ENCODE data around the gene RNU6-9. TPM values are rescaled to one million over a fixed set of nuclear protein-coding genes. Genes with fewer than 3 reads are reported as not detected.
A peak's percentile ranks its signal among the peaks of the same experiment; 100 is the strongest.

The RNU6-9 gene
- polyA plus RNA-seq, 10 donors, result not detected

GRCh38 chr19:932648-933552 is 39.6 kb downstream of the RNU6-9 start:
- peak in 2 of 3 donors; percentile 76 to 84 for DNase-seq

- DNase-seq, result no peak
Measured at GRCh38 chr19:933553-933882, 40.2 kb downstream of the RNU6-9 start.

- DNase-seq, result no peak
Measured at GRCh38 chr19:934197-934840, 41.0 kb downstream of the RNU6-9 start.

GRCh38 chr19:934865-935479 is 41.7 kb downstream of the RNU6-9 start:
- DNase-seq, result peak; percentile 77 to 93 (median 88)

GRCh38 chr19:936175-936546 is 42.9 kb downstream of the RNU6-9 start:
- no peak for DNase-seq

GRCh38 chr19:937259-937694 is 44.0 kb downstream of the RNU6-9 start:
- DNase-seq, result no peak

- no peak for DNase-seq
Measured at GRCh38 chr19:938233-938923, 45.1 kb downstream of the RNU6-9 start.

- DNase-seq, result no peak
Measured at GRCh38 chr19:939439-939838, 46.2 kb downstream of the RNU6-9 start.

GRCh38 chr19:939922-940321 is 46.6 kb downstream of the RNU6-9 start:
- DNase-seq, result no peak

GRCh38 chr19:940591-941291 is 47.5 kb downstream of the RNU6-9 start:
- no peak for DNase-seq

- no peak for DNase-seq
Measured at GRCh38 chr19:941292-942132, 48.2 kb downstream of the RNU6-9 start.

- DNase-seq, result no peak
Measured at GRCh38 chr19:942133-942645, 48.9 kb downstream of the RNU6-9 start.

Other genes starting within 250 kb of the RNU6-9 start
- gene RNF126, start 230.3 kb upstream of the RNU6-9 start, polyA plus RNA-seq (ENCODE audit: insufficient read length in 10 of 10), result 10 to 100 TPM; 18.3 to 27.8 (median 21.7) TPM
- gene FSTL3, start 217.1 kb upstream of the RNU6-9 start, polyA plus RNA-seq (ENCODE audit: insufficient read length in 10 of 10), result 10 to 100 TPM; 10.7 to 19.2 (median 14.6) TPM
- under 1 TPM in 4 of 10 donors, not detected in 6; 0.19 to 0.35 (median 0.26) TPM for gene PRSS57, start 198.0 kb upstream of the RNU6-9 start, polyA plus RNA-seq (ENCODE audit: insufficient read length in 10 of 10)
- gene PALM, start 184.5 kb upstream of the RNU6-9 start, polyA plus RNA-seq (ENCODE audit: insufficient read length in 10 of 10), result 10 to 100 TPM; 18.5 to 53.6 (median 33.9) TPM
- gene MISP, start 142.4 kb upstream of the RNU6-9 start, polyA plus RNA-seq (ENCODE audit: insufficient read length in 10 of 10), result under 1 TPM in 9 of 10 donors, not detected in 1; 0.05 to 0.84 (median 0.17) TPM
- 100 to 1,000 TPM; 127 to 230 (median 138) TPM for gene PTBP1, start 96.0 kb upstream of the RNU6-9 start, polyA plus RNA-seq (ENCODE audit: insufficient read length in 10 of 10)
- 1 to 10 TPM in 1 of 10 donors, under 1 TPM in 9; 0.27 to 1.5 (median 0.68) TPM for gene PLPPR3, start 71.5 kb upstream of the RNU6-9 start, polyA plus RNA-seq (ENCODE audit: insufficient read length in 10 of 10)
- gene AZU1, start 65.6 kb upstream of the RNU6-9 start, polyA plus RNA-seq (ENCODE audit: insufficient read length in 10 of 10), result 1 to 10 TPM in 7 of 10 donors, under 1 TPM in 3; 0.35 to 3.0 (median 1.2) TPM
- gene PRTN3, start 52.5 kb upstream of the RNU6-9 start, polyA plus RNA-seq (ENCODE audit: insufficient read length in 10 of 10), result 1 to 10 TPM in 9 of 10 donors, under 1 TPM in 1; 0.89 to 6.4 (median 2.2) TPM
- gene ELANE, start 41.2 kb upstream of the RNU6-9 start, polyA plus RNA-seq (ENCODE audit: insufficient read length in 10 of 10), result 1 to 10 TPM in 1 of 10 donors, under 1 TPM in 9; 0.22 to 2.3 (median 0.60) TPM
- 1 to 10 TPM; 1.0 to 5.4 (median 1.9) TPM for gene CFD, start 33.8 kb upstream of the RNU6-9 start, polyA plus RNA-seq (ENCODE audit: insufficient read length in 10 of 10)
- gene MED16, start 297 bp upstream of the RNU6-9 start, polyA plus RNA-seq (ENCODE audit: insufficient read length in 10 of 10), result 10 to 100 TPM; 26.6 to 41.5 (median 33.6) TPM
- gene R3HDM4, start 19.7 kb downstream of the RNU6-9 start, polyA plus RNA-seq (ENCODE audit: insufficient read length in 10 of 10), result 10 to 100 TPM; 20.5 to 47.8 (median 30.2) TPM
- not detected for gene KISS1R, start 23.8 kb downstream of the RNU6-9 start, polyA plus RNA-seq (ENCODE audit: insufficient read length in 10 of 10)
- gene ARID3A, start 32.6 kb downstream of the RNU6-9 start, polyA plus RNA-seq (ENCODE audit: insufficient read length in 10 of 10), result 10 to 100 TPM in 6 of 10 donors, 1 to 10 TPM in 4; 6.9 to 13.1 (median 10.4) TPM
- gene WDR18, start 90.9 kb downstream of the RNU6-9 start, polyA plus RNA-seq (ENCODE audit: insufficient read length in 10 of 10), result 10 to 100 TPM; 17.6 to 43.3 (median 24.5) TPM
- gene GRIN3B, start 106.9 kb downstream of the RNU6-9 start, polyA plus RNA-seq (ENCODE audit: insufficient read length in 10 of 10), result under 1 TPM in 9 of 10 donors, not detected in 1; 0.13 to 0.35 (median 0.17) TPM
- gene TMEM259, start 127.6 kb downstream of the RNU6-9 start, polyA plus RNA-seq (ENCODE audit: insufficient read length in 10 of 10), result 10 to 100 TPM; 51.8 to 91.2 (median 73.3) TPM
- not detected for gene RNU6-2, start 128.0 kb downstream of the RNU6-9 start, polyA plus RNA-seq (ENCODE audit: insufficient read length in 10 of 10)
- gene CNN2, start 133.1 kb downstream of the RNU6-9 start, polyA plus RNA-seq (ENCODE audit: insufficient read length in 10 of 10), result 10 to 100 TPM; 40.4 to 84.7 (median 54.1) TPM
- 10 to 100 TPM in 9 of 10 donors, 1 to 10 TPM in 1; 4.8 to 29.3 (median 12.0) TPM for gene ABCA7, start 146.6 kb downstream of the RNU6-9 start, polyA plus RNA-seq (ENCODE audit: insufficient read length in 10 of 10)
- gene ARHGAP45, start 173.7 kb downstream of the RNU6-9 start, polyA plus RNA-seq (ENCODE audit: insufficient read length in 10 of 10), result 10 to 100 TPM in 5 of 10 donors, 1 to 10 TPM in 5; 6.3 to 20.7 (median 10.1) TPM
- 100 to 1,000 TPM in 8 of 10 donors, 10 to 100 TPM in 2; 81.8 to 145 (median 110) TPM for gene POLR2E, start 201.9 kb downstream of the RNU6-9 start, polyA plus RNA-seq (ENCODE audit: insufficient read length in 10 of 10)
- 100 to 1,000 TPM; 117 to 183 (median 150) TPM for gene GPX4, start 210.5 kb downstream of the RNU6-9 start, polyA plus RNA-seq (ENCODE audit: insufficient read length in 10 of 10)

Measured in muscle of back (tissue), 11 donors.